ENCODE data around the gene RASAL1.

GRCh38 chr12:113134521-113134951 is 1.0 kb downstream of the RASAL1 start:
- TF ChIP-seq TAF1 (IDR thresholded peaks at IDR 0.05; ENCODE audit: borderline replicate concordance, insufficient read depth, low read length) = no peak
- no peak for TF ChIP-seq POLR2AphosphoS5 (IDR thresholded peaks at IDR 0.05; ENCODE audit: low read depth, low read length)
- TF ChIP-seq, protein P1, sequence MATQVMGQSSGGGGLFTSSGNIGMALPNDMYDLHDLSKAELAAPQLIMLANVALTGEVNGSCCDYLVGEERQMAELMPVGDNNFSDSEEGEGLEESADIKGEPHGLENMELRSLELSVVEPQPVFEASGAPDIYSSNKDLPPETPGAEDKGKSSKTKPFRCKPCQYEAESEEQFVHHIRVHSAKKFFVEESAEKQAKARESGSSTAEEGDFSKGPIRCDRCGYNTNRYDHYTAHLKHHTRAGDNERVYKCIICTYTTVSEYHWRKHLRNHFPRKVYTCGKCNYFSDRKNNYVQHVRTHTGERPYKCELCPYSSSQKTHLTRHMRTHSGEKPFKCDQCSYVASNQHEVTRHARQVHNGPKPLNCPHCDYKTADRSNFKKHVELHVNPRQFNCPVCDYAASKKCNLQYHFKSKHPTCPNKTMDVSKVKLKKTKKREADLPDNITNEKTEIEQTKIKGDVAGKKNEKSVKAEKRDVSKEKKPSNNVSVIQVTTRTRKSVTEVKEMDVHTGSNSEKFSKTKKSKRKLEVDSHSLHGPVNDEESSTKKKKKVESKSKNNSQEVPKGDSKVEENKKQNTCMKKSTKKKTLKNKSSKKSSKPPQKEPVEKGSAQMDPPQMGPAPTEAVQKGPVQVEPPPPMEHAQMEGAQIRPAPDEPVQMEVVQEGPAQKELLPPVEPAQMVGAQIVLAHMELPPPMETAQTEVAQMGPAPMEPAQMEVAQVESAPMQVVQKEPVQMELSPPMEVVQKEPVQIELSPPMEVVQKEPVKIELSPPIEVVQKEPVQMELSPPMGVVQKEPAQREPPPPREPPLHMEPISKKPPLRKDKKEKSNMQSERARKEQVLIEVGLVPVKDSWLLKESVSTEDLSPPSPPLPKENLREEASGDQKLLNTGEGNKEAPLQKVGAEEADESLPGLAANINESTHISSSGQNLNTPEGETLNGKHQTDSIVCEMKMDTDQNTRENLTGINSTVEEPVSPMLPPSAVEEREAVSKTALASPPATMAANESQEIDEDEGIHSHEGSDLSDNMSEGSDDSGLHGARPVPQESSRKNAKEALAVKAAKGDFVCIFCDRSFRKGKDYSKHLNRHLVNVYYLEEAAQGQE (IDR thresholded peaks at IDR 0.05; ENCODE audit: insufficient read depth in 1 of 2, low read depth in 2 of 2, low read length in 2 of 2) = no peak
- TF ChIP-seq SIN3A (IDR thresholded peaks at IDR 0.05; ENCODE audit: borderline replicate concordance, insufficient read depth, low read length) = no peak
- no peak for TF ChIP-seq FOXP2 (optimal IDR thresholded peaks at IDR 0.05; ENCODE audit: borderline replicate concordance, extremely low read depth, extremely low read length, insufficient read depth)

All from PFSK-1 (cell line).